Subcutaneous adipose tissue (tissue), 4 donors: ENCODE results near the gene IGSF5. TPM values are rescaled to one million over a fixed set of nuclear protein-coding genes. Genes with fewer than 3 reads are reported as not detected.
"Not testable (repeated sequence)": the region's sequence is repeated elsewhere in the genome, so short reads cannot be mapped to it uniquely, and the experiment has no call there.

Experiments used
- total RNA-seq, 4 donors: library from RNA; depleted of rRNA; stranded (reverse); fragments of >200 nt; gene quantifications; one replicate each; pipeline ENCODE4 v1.1.0, GENCODE V29; 2016
- TF ChIP-seq, protein P1 (sequence below): fragments of 450-650 bp; IDR thresholded peaks from one replicate; pipeline ENCODE4 v1.5.1; 2016; ENCODE audit warnings: low read depth, mild to moderate bottlenecking, control low read depth, antibody characterized with exemption, moderate library complexity

Gene IGSF5
- total RNA-seq = under 1 TPM in 1 of 4 donors, not detected in 3; 0.22 TPM

DNA sequence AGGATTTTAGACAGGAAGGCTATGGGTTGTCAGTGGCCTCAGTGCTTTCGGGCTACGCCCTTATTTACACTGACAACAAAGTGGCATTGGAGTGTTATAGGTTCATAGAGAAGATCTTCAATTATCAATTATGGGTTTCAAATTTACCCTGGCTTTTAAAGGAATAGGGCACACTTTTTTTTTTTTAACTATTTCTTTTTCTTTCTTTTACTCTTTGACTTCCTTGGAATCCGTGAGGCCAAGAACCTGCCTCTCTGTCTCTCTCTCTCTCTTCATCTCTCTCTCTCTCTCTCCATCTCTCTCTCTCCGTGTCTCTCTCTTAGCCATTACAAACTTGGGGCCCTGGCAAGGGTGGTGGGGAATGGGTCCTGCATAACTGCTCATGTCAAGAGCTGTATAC, at the start of gene IGSF5:
TSS of gene IGSF5 (plus strand) at position 301 of the 400 bp plus-strand sequence. CDS start 327 bp downstream, outside the sequence.
- TF ChIP-seq, protein P1, sequence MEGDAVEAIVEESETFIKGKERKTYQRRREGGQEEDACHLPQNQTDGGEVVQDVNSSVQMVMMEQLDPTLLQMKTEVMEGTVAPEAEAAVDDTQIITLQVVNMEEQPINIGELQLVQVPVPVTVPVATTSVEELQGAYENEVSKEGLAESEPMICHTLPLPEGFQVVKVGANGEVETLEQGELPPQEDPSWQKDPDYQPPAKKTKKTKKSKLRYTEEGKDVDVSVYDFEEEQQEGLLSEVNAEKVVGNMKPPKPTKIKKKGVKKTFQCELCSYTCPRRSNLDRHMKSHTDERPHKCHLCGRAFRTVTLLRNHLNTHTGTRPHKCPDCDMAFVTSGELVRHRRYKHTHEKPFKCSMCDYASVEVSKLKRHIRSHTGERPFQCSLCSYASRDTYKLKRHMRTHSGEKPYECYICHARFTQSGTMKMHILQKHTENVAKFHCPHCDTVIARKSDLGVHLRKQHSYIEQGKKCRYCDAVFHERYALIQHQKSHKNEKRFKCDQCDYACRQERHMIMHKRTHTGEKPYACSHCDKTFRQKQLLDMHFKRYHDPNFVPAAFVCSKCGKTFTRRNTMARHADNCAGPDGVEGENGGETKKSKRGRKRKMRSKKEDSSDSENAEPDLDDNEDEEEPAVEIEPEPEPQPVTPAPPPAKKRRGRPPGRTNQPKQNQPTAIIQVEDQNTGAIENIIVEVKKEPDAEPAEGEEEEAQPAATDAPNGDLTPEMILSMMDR = not testable (repeated sequence)

DNA sequence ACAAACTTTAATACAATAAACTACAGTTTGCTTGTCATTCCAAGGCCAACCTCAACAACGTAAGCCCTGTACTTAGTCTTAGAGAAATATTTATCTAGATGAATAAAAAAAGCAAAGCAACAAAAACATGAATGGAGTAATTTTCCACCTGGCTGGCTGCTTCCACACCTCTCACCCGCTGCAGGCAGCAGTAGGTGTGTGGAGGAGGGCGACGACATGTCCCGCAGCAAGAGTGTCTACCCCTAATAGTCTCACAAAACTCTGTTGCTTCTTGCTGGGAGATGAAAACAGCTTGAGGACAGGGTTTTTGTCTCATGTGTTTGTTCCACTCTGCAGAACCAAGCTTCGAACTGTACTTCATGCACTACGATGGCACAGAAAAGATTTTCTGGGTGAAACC, 48.8 kb upstream of the IGSF5 start:
- TF ChIP-seq, protein P1 = no peak

GRCh38 chr21:39696618-39697017, 48.4 kb upstream of the IGSF5 start:
- TF ChIP-seq, protein P1 = no peak

GRCh38 chr21:39700318-39700717, 44.7 kb upstream of the IGSF5 start:
- TF ChIP-seq, protein P1 = no peak

DNA sequence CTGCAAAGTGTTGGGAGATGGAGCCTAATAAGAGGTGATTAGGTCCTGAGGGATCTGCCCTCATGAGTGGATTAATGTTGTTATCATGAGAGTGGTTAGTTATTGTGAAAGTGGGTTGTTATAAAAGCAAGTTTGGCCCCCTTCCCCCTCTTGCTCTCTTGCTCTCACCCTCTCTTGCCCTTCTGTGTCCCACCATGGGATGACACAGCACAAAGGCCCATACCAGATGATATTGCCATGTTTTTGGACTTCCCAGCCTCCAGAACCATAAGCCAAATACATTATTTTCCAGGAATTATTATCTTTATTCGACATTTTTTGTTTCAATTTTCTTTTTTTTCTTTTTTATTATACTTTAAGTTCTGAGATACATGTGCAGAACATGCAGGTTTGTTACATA, 41.4 kb upstream of the IGSF5 start:
- TF ChIP-seq, protein P1 = no peak

GRCh38 chr21:39705849-39706248, 39.1 kb upstream of the IGSF5 start:
- TF ChIP-seq, protein P1 = no peak

DNA sequence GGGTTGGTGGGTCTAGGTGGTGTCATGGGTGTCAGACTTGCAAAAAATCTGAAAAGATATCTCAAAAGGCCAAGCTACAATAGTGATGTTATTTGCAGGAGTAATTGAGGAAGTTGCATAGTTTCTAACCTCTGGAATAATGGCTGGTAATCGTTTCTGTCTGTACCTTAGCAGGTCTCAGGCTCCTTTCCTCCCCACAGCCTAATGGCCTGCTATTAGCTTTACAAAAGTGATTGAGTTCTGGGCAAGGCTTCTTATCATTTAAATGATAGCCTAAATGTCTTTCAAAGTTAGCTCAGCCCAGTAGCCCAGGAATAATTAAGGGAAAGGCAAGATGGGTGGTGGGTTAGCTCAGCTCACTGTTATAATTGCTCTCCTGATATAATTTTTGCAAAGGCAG, 37.7 kb upstream of the IGSF5 start:
- TF ChIP-seq, protein P1 = no peak

DNA sequence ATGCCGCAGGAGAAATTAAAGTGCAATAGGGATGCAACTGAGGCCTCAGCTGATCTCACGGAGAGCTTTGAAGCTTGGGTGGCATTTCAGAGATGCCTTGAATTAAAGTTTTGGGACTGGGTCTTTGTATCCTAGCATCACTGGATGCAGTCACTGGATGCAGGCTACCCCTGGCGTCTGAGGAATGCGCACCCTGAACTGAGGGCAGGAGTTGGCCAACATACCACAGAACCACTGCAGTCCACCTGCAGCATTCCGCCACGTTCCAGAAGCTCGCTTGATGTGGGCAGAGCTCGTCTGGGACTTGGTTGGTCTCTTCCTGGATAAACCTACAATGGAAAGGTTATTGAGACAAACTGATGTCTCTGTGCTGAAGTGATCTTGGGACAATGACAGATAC, 34.1 kb upstream of the IGSF5 start:
- TF ChIP-seq, protein P1 = no peak
